Activated T-helper 2 cell treated with anti-CD3 and anti-CD28 coated beads, Interferon-gamma antibody, Interleukin-2, Interleukin-4, amounts not matched to agents 10 μg/mL and 5 μg/mL and 100 μg/mL, durations not matched to agents 14 hours and 24 hours and 36 hours (primary cell): ENCODE measurements around the gene MBIP. TPM values are rescaled to one million over a fixed set of nuclear protein-coding genes. Genes with fewer than 3 reads are reported as not detected.
"Not testable (repeated sequence)": the region's sequence is repeated elsewhere in the genome, so short reads cannot be mapped to it uniquely, and the experiment has no call there.

Experiments
- DNase-seq: peaks from one replicate; pipeline ENCODE4 v3.0.0; 2021; ENCODE audit warnings: low spot score
- H3K27ac Mint-ChIP-seq: one replicate; pipeline ENCODE4 v1.8.0; 2021; ENCODE audit warnings: mixed read lengths
- H3K27me3 Mint-ChIP-seq: one replicate; pipeline ENCODE4 v1.8.0; 2021; ENCODE audit warnings: low read depth, mixed read lengths
- H3K36me3 Mint-ChIP-seq: one replicate; pipeline ENCODE4 v1.8.0; 2021; ENCODE audit warnings: low read depth, mixed read lengths
- H3K4me1 Mint-ChIP-seq: one replicate; pipeline ENCODE4 v1.8.0; 2021; ENCODE audit warnings: low read depth, mixed read lengths
- H3K4me3 Mint-ChIP-seq: one replicate; pipeline ENCODE4 v1.8.0; 2021; ENCODE audit warnings: low read depth, mild to moderate bottlenecking, moderate library complexity, mixed read lengths
- H3K9me3 Mint-ChIP-seq: one replicate; pipeline ENCODE4 v1.8.0; 2021; ENCODE audit warnings: mixed read lengths
- intact Hi-C: fragments of 100-400 bp; cut with micrococcal nuclease; formaldehyde crosslinking; loops from one replicate; pipeline ENCODE4 v1.15.1; 2023
- total RNA-seq: library from RNA; stranded (reverse); gene quantifications from 2 replicates; pipeline ENCODE4 v1.2.3, GENCODE V29; 2022

The MBIP gene, protein sequence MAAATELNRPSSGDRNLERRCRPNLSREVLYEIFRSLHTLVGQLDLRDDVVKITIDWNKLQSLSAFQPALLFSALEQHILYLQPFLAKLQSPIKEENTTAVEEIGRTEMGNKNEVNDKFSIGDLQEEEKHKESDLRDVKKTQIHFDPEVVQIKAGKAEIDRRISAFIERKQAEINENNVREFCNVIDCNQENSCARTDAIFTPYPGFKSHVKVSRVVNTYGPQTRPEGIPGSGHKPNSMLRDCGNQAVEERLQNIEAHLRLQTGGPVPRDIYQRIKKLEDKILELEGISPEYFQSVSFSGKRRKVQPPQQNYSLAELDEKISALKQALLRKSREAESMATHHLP
- total RNA-seq = 29.3 and 29.5 TPM in 2 replicates

DNA sequence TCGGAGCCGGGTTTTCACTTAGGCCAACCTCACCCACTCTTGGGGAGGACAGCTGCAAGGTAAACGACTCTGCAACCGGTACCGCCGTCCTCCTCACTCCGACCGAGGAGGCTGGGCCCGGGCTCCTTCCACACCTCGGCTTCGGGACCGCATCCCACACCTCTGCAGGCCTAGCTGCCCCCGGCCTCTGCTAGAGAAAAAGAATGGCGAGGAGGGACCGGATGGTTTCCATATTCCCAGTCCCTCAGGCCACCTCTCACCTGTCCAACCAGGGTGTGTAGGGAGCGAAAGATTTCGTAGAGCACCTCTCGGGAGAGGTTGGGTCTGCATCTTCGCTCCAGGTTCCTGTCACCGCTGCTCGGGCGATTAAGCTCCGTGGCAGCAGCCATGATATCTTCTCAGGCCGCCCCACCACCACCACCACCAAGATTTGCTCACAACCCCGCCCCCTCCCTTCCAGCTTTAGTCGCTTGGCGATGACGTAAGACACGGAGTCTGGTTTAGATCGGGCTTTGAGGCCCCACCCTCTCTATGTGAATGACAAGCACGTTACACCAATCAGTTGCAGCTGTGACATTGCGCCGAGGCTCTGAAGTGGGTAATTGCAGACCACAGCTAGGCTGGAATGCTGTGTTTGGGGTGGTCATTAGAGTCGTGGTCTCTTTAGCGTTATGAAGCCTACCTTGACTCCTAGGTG, at the start of gene MBIP:
MBIP (minus strand) TSS at position 438 of the 697 bp plus-strand sequence; CDS start at position 389, 49 bp downstream.
- H3K4me1 Mint-ChIP-seq = peaks cover 30% of the 10 kb centered on the region
- peaks cover 5% of the 10 kb centered on the region for H3K36me3 Mint-ChIP-seq
- intact Hi-C loops = loop anchor here (5.0 kb wide), 1 partner anchor 493 kb away; the partner anchor contains the start of gene BRMS1L

DNA sequence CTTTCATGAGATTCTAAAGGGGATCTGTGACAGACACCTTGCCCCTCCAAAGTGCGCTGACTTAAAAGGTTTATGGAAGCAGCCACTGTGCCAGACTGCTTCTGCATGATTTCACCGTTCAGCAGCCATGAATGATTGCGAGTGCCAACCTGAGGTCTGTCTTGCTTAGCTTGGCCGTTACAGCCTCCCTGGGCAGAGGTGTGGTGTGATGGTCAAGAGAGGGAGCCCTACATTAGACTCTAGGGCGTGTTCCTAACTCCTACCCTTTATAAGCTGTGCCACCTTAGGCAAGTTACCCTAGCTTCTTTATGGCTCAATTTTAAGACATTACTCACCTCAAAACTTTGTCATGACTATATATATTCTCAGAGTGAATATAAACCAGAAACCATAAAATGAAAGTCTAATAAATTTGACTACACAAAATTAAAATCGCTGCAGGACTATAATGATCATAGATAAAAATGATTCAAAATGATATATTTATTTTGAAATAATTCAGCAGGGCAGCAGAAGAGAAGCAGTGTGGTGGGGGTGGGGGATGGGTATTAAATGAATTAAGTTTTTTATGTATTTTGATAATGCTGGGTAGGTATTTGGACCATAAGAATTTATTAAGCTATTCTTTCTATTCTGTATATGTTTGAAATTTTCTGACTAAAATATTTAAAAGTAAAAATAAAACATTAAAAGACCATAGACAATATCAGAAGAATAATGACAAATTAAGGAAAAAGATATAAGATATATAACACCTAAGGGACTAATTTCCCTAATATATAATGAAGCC, 47.7 kb upstream of the MBIP start:
- no peaks in the 10 kb centered on the region for H3K9me3 Mint-ChIP-seq
- H3K27me3 Mint-ChIP-seq = peaks cover 13% of the 10 kb centered on the region
- H3K4me3 Mint-ChIP-seq = no peak overlapping the region
- no peaks in the 10 kb centered on the region for H3K36me3 Mint-ChIP-seq
- intact Hi-C loops = no loop called here
- no peaks in the 10 kb centered on the region for H3K4me1 Mint-ChIP-seq
- H3K27ac Mint-ChIP-seq = no peak overlapping the region
- no peak for DNase-seq

More for the DNA sequence above, at the start of gene MBIP:
- H3K4me3 Mint-ChIP-seq = peak within 1 kb of the TSS; percentile 95
- peak within 1 kb of the TSS; percentile 89 for H3K27ac Mint-ChIP-seq
- peaks cover 17% of the 10 kb centered on the region for H3K27me3 Mint-ChIP-seq
- H3K9me3 Mint-ChIP-seq = peaks cover 3% of the 10 kb centered on the region
- DNase-seq = peak; percentile 82

DNA sequence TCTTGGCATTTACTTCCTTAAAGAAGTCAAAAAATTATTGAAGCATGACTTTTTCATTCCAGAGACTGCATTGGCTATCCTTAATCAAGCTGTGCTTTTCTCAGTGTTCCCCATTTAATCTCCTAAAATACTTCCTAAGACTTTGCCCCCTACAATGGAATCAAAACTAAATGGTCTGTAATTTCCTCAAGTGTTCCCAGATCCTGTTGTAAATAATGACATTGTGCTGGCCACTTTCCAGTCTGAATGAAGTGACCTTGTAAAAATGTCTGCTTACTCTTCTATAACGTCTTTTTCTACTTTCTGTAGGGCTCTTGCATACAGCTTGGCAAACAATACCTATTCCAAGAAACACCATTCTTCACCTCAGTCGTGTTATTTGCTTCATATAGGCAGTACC, 45.3 kb upstream of the MBIP start:
- H3K36me3 Mint-ChIP-seq = no peaks in the 10 kb centered on the region

DNA sequence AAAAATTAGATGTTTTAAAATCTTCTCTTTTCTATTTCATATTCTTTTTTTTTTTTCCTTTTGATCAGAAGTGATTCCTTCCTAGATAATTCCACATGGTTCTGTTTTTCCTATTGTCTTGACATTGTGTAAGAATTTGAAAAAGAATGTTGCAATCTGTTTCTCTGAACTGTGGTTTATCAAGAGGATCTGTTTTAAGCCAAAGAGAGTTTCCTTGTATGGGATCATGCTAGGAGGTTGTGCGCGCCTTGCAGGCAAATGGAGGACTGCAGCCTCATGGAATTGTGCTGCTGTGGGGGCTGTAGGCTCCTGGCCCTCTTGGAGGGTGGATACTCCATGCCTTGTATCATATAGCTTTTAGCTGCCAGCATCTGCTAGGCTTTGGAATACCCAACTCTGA, 43.3 kb upstream of the MBIP start:
- intact Hi-C loops = no loop called here
- no peak overlapping the region for H3K4me3 Mint-ChIP-seq
- no peaks in the 10 kb centered on the region for H3K36me3 Mint-ChIP-seq
- H3K4me1 Mint-ChIP-seq = no peaks in the 10 kb centered on the region
- no peaks in the 10 kb centered on the region for H3K9me3 Mint-ChIP-seq
- H3K27ac Mint-ChIP-seq = no peak overlapping the region
- DNase-seq = no peak
- H3K27me3 Mint-ChIP-seq = peaks cover 13% of the 10 kb centered on the region

More for the DNA sequence above, 45.3 kb upstream of the MBIP start:
- Mint-ChIP-seq H3K27ac (no peak overlapping the region), H3K9me3 (no peaks in the 10 kb centered on the region), H3K4me3 (no peak overlapping the region), H3K4me1 (no peaks in the 10 kb centered on the region), H3K27me3 (peaks cover 13% of the 10 kb centered on the region)
- intact Hi-C loops = no loop called here
- DNase-seq = no peak

DNA sequence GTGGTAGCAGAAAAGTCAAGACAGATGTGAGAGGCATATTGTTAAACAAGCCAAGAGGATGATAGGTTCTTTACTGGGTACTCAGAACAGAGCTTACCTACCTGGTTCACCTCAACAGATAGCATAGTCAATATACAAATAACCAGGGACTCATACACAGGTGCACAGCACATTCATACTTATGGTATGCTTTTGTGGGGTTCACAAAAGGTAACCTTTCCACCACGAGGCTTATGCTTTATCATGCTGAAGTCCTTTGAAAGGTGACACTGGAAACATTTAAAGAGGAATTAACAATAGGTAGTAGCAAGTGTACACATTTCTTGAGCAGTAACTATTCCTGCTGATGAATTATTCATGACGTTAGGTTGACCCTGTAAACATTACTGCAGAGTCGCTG, 42.2 kb upstream of the MBIP start:
- H3K27ac Mint-ChIP-seq = no peak overlapping the region
- no peaks in the 10 kb centered on the region for H3K4me1 Mint-ChIP-seq
- H3K4me3 Mint-ChIP-seq = no peak overlapping the region
- intact Hi-C loops = no loop called here
- no peaks in the 10 kb centered on the region for H3K9me3 Mint-ChIP-seq
- peaks cover 11% of the 10 kb centered on the region for H3K27me3 Mint-ChIP-seq
- no peaks in the 10 kb centered on the region for H3K36me3 Mint-ChIP-seq
- DNase-seq = no peak

DNA sequence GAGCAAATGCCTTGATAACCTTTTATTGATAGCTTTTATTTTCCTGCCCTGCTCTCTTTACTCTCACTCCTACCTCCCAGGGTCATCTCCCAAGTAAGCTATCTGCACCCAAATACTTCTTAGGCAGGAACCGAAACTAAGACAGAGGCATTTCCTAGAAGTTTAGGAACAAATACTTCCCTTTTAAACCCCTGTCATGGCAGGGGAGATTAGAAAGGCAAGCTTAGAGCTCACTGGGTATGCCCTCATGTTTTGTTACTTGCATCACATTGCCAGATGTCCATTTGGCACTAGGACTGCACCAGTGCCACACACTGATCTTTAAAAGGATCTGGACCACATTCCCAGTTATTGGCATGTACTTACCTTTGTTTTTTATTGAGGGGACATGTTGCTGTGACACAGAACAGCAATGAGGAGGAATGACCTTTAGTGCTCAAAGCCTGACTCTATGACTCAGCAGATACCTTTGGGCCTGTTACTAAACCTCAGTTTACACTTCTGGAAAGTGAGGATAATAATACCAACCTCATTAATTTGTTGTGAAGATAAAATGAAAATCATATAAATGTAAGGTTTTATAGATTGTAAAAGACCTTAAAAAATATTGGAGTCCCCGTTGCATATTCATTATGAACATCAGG, 40.9 kb upstream of the MBIP start:
- H3K4me1 Mint-ChIP-seq = no peaks in the 10 kb centered on the region
- no peak overlapping the region for H3K4me3 Mint-ChIP-seq
- no peaks in the 10 kb centered on the region for H3K36me3 Mint-ChIP-seq
- DNase-seq = no peak
- H3K27ac Mint-ChIP-seq = no peak overlapping the region
- peaks cover 7% of the 10 kb centered on the region for H3K27me3 Mint-ChIP-seq
- peaks cover 10% of the 10 kb centered on the region for H3K9me3 Mint-ChIP-seq
- intact Hi-C loops = no loop called here

DNA sequence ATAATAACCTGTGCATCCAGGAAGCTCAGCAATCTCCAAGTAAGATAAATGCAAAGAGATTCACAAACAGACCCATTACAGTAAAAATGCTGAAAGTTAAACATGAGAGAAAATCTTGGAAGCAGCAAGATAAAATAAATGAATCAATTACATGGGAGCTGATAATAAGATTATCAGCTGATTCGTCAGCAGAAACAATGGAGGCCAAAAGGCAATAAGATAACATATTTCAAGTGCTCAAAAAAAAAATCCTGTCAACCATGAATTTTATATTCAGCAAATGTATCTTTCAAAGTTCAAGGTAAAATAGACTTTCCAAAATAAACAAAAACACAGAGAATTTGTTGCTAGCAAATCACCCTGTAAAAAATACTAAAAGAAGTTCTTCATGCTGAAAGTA, 36.4 kb upstream of the MBIP start:
- Mint-ChIP-seq H3K27me3 (no peaks in the 10 kb centered on the region), H3K4me1 (no peaks in the 10 kb centered on the region), H3K4me3 (no peak overlapping the region), H3K36me3 (no peaks in the 10 kb centered on the region), H3K9me3 (peaks cover 28% of the 10 kb centered on the region), H3K27ac (no peak overlapping the region)
- no peak for DNase-seq
- intact Hi-C loops = no loop called here

DNA sequence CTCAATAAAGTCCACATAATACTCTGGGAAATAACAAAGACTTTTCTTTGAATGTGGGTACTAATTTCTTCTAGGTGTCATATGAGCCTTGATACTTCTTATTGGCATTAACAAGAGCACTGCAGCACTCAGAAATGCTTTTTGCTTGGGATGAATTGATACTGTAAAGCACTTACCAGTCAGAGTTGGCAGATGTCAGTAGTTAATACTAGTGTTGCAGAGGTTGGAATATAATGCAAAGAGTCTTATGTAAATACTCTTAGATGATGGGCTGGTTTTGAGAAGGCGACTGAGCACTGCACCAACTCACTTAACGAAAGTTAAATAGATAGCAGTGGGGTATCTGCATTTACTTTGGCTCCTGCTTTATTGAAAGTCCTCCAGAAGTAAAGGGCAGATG, 25.6 kb upstream of the MBIP start:
- Mint-ChIP-seq H3K36me3 (no peaks in the 10 kb centered on the region), H3K27ac (no peak overlapping the region), H3K27me3 (peaks cover 10% of the 10 kb centered on the region), H3K4me1 (no peaks in the 10 kb centered on the region), H3K9me3 (no peaks in the 10 kb centered on the region), H3K4me3 (no peak overlapping the region)
- DNase-seq = no peak
- intact Hi-C loops = no loop called here

DNA sequence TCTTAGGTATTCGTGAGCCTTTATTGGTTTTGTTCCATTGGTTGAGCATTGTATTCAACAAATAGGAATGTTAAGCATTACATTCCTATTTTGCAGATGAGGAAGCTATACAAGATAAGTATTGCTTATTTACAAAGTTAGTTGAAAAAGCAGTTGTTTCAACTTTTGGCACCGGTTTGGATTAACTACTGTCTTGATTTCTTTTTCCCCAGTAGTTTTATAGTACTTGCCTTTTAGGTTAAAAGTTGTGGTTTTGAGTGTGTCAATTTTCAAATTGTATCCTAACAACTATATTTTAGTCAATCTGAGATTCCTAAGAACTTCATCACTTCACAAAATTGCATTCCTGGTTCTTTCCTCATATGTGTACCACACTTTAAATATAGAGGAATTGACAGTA, 23.8 kb upstream of the MBIP start:
- intact Hi-C loops = no loop called here
- Mint-ChIP-seq H3K4me3 (no peak overlapping the region), H3K36me3 (no peaks in the 10 kb centered on the region), H3K27ac (no peak overlapping the region), H3K9me3 (no peaks in the 10 kb centered on the region), H3K27me3 (peaks cover 8% of the 10 kb centered on the region), H3K4me1 (peaks cover 3% of the 10 kb centered on the region)
- no peak for DNase-seq

DNA sequence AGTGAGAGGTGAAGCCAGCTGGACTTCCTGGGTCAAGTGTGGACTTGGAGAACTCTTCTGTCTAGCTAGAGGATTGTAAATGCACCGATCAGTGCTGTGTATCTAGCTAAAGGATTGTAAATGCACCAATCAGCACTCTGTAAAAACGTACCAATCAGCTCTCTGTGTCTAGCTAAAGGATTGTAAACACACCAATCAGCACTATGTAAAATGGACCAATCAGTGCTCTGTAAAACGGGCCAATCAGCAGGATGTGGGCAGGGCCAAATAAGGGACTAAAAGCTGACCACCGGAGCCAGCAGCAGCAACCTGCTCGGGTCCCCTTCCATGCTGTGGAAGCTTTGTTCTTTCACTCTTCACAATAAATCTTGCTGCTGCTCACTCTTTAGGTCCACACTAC, 21.4 kb upstream of the MBIP start:
- H3K27ac Mint-ChIP-seq, H3K27me3 Mint-ChIP-seq, intact Hi-C loops, H3K9me3 Mint-ChIP-seq, H3K4me1 Mint-ChIP-seq, H3K4me3 Mint-ChIP-seq, DNase-seq, H3K36me3 Mint-ChIP-seq: not testable (repeated sequence)

DNA sequence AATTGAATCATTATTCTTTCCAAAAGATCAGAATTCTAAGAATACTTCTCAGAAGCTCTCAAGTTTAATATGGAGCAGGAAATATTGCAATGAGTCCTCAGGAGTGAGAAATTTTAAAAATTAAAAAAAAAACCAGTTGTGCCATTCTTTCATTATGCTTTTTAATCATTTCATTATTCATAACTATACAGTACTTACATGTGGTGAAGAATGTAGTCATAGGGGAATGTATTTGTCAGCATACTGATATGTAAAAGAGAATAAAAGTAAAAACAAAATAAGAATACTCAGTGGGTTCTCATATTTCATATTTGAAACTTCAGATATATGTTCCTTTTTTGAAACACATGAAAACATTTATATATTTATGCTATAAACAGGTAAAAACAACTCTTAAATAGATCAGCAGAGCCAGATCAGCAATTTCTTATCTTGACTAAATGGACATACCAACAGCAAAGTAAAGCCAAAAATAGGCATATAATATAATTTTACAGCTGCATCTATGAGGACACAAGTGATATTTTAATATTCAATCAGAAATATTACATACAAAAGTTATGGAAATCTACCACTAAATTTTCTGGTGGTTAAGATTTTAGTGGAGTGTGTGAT, 19.9 kb upstream of the MBIP start:
- intact Hi-C loops = no loop called here
- H3K4me1 Mint-ChIP-seq = peaks cover 3% of the 10 kb centered on the region
- no peak for DNase-seq
- no peaks in the 10 kb centered on the region for H3K36me3 Mint-ChIP-seq
- H3K27ac Mint-ChIP-seq = no peak overlapping the region
- no peak overlapping the region for H3K4me3 Mint-ChIP-seq
- no peaks in the 10 kb centered on the region for H3K9me3 Mint-ChIP-seq
- peaks cover 9% of the 10 kb centered on the region for H3K27me3 Mint-ChIP-seq

DNA sequence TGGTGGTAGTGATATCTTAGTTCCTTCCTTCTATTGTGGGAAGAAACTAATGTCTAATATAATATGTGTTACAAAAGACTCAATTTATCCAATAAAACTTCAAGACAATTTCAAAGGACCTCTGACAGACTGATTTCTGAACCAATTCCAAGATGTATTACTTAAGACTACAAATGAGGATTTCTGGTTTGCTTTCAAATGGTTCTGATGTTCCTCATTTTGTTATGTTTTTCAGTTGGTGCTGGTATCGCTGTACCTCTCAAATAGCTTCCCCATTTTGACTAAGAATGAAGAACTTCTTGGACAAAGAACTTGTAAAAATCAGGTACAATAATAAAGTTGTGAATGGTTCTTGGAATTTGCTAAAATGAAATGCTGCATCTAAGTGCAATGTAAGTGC, 19.4 kb upstream of the MBIP start:
- Mint-ChIP-seq H3K27ac (no peak overlapping the region), H3K4me1 (peaks cover 3% of the 10 kb centered on the region), H3K9me3 (no peaks in the 10 kb centered on the region), H3K36me3 (no peaks in the 10 kb centered on the region), H3K27me3 (peaks cover 11% of the 10 kb centered on the region), H3K4me3 (no peak overlapping the region)
- intact Hi-C loops = no loop called here
- DNase-seq = no peak
